DND-41 (cell line): ENCODE results near the gene FURIN.

Experiments used
- ATAC-seq: fragments of 200-7000 bp; cut with Tn5 transposase; 3 replicates; pipeline ENCODE4 v1.9.1; 2021; ENCODE audit warnings: low read depth; ENCODE audit not compliant: insufficient read depth
- DNase-seq: peaks from one replicate; pipeline ENCODE4 v3.0.0-alpha.2; 2020
- H2AFZ ChIP-seq: 2 replicates; pipeline ENCODE4 v1.6.0; 2012; ENCODE audit warnings: low read depth, low read length
- H3K27ac ChIP-seq: 2 replicates; pipeline ENCODE4 v1.5.1; 2012; ENCODE audit warnings: low read length, inconsistent platforms
- H3K27me3 ChIP-seq: fragments of 200-600 bp; sonication (generic); 2 replicates; pipeline ENCODE4 v1.6.0; 2012; ENCODE audit warnings: low read length, mild to moderate bottlenecking, inconsistent platforms; ENCODE audit not compliant: insufficient read depth, poor library complexity
- H3K36me3 ChIP-seq: 2 replicates; pipeline ENCODE4 v1.5.1; 2012; ENCODE audit warnings: low read length, inconsistent platforms; ENCODE audit not compliant: insufficient read depth
- H3K4me1 ChIP-seq: 2 replicates; pipeline ENCODE4 v1.5.1; 2012; ENCODE audit warnings: mild to moderate bottlenecking, low read length; ENCODE audit not compliant: insufficient read depth
- H3K4me2 ChIP-seq: 2 replicates; pipeline ENCODE4 v1.6.0; 2012; ENCODE audit warnings: mild to moderate bottlenecking, moderate library complexity, low read length, inconsistent platforms; ENCODE audit not compliant: insufficient read depth
- H3K4me3 ChIP-seq, 2 experiments: fragments of 200-600 bp in 1 of 2; shearing (Covaris generic) in 1 of 2; 2 replicates each; pipeline ENCODE4 v1.5.1; 2012 to 2016; ENCODE audit warnings: inconsistent platforms in 2 of 2, low read length in 2 of 2, mild to moderate bottlenecking in 2 of 2, low read depth in 1 of 2, moderate library complexity in 1 of 2
- H3K79me2 ChIP-seq: 2 replicates; pipeline ENCODE4 v1.6.0; 2012; ENCODE audit warnings: low read length, inconsistent platforms; ENCODE audit not compliant: insufficient read depth
- H3K9ac ChIP-seq: 2 replicates; pipeline ENCODE4 v1.6.0; 2012; ENCODE audit warnings: low read depth, mild to moderate bottlenecking, inconsistent platforms, low read length, moderate library complexity
- H3K9me3 ChIP-seq: 2 replicates; pipeline ENCODE4 v1.5.1; 2012; ENCODE audit warnings: low read length, moderate library complexity, mild to moderate bottlenecking, inconsistent platforms; ENCODE audit not compliant: insufficient read depth, severe bottlenecking
- H4K20me1 ChIP-seq: 2 replicates; pipeline ENCODE4 v1.6.0; 2012; ENCODE audit warnings: low read length; ENCODE audit not compliant: insufficient read depth
- CTCF ChIP-seq: IDR thresholded peaks from 2 replicates; pipeline ENCODE4 v1.5.1; 2012; ENCODE audit warnings: borderline replicate concordance, low read length, moderate library complexity, mild to moderate bottlenecking; ENCODE audit not compliant: poor library complexity, severe bottlenecking; ENCODE audit errors: extremely low read depth
- EZH2 ChIP-seq: IDR thresholded peaks from 3 replicates; pipeline ENCODE4 v1.6.1; 2012; ENCODE audit warnings: borderline replicate concordance, low read depth, mild to moderate bottlenecking, moderate library complexity, low read length, inconsistent platforms; ENCODE audit not compliant: severe bottlenecking

FURIN gene

DNA sequence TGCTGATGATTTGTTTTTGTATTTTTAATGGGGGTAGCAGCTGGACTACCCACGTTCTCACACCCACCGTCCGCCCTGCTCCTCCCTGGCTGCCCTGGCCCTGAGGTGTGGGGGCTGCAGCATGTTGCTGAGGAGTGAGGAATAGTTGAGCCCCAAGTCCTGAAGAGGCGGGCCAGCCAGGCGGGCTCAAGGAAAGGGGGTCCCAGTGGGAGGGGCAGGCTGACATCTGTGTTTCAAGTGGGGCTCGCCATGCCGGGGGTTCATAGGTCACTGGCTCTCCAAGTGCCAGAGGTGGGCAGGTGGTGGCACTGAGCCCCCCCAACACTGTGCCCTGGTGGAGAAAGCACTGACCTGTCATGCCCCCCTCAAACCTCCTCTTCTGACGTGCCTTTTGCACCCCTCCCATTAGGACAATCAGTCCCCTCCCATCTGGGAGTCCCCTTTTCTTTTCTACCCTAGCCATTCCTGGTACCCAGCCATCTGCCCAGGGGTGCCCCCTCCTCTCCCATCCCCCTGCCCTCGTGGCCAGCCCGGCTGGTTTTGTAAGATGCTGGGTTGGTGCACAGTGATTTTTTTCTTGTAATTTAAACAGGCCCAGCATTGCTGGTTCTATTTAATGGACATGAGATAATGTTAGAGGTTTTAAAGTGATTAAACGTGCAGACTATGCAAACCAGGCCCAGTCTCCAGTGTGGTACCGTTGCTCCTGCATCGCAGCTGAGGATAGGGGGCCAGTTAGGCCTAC, 14.6 kb downstream of the FURIN start:
- Histone ChIP-seq H3K9ac (no peak overlapping the region), H3K27me3 (no peaks in the 10 kb centered on the region), H3K9me3 (no peaks in the 10 kb centered on the region), H3K36me3 (peaks cover 38% of the 10 kb centered on the region), H3K4me3 (no peak overlapping the region), H3K27ac (no peak overlapping the region), H2AFZ (no peak overlapping the region), H3K4me1 (no peaks in the 10 kb centered on the region), H4K20me1 (peaks cover 6% of the 10 kb centered on the region; the same call in 1 of the 2 replicates), H3K4me2 (no peak overlapping the region), H3K79me2 (no peaks in the 10 kb centered on the region)
- no peak for TF ChIP-seq CTCF
- no peak for TF ChIP-seq EZH2
- DNase-seq (no peak), ATAC-seq (no peak)

DNA sequence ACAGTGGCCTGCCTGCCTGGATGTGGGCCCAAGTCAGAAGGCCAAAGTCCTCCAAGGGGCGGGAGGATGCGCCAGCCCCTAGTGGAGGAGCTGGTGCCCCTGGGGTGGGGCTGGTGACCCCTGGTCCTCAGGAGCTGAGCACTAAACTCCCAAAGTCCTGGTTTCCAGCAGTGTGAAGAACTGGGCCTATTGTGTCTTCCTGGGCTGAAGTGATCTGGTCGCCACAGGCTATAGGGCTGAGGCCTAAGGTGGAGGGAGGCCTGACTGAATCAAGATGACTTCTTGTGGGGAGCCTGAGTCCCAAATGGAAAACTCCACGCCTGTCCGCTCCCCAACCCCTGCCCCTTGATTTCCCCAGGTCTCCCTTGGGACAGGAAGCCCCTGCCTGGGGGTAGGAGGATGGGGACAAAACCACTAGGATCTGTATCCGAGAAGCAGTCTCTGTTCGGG, 15.2 kb downstream of the FURIN start:
- Histone ChIP-seq H3K4me2 (no peak overlapping the region), H2AFZ (no peak overlapping the region), H3K27ac (no peak overlapping the region), H3K9ac (no peak overlapping the region), H3K36me3 (peaks cover 32% of the 10 kb centered on the region), H3K4me3 (no peak overlapping the region), H3K79me2 (no peaks in the 10 kb centered on the region), H3K9me3 (no peaks in the 10 kb centered on the region), H4K20me1 (peaks cover 6% of the 10 kb centered on the region; the same call in 1 of the 2 replicates), H3K27me3 (no peaks in the 10 kb centered on the region), H3K4me1 (no peaks in the 10 kb centered on the region)
- DNase-seq (no peak), ATAC-seq (no peak)
- no peak for TF ChIP-seq EZH2
- TF ChIP-seq CTCF, result no peak

- Histone ChIP-seq H4K20me1 (peaks cover 6% of the 10 kb centered on the region; the same call in 1 of the 2 replicates), H3K36me3 (peaks cover 26% of the 10 kb centered on the region), H3K9me3 (no peaks in the 10 kb centered on the region), H3K4me1 (peaks cover 2% of the 10 kb centered on the region; the same call in 1 of the 2 replicates), H2AFZ (no peak within 1 kb of the TSS), H3K9ac (no peak within 1 kb of the TSS), H3K27ac (no peak within 1 kb of the TSS), H3K4me3 (no peak within 1 kb of the TSS), H3K79me2 (no peaks in the 10 kb centered on the region), H3K4me2 (no peak within 1 kb of the TSS), H3K27me3 (no peaks in the 10 kb centered on the region)
- TF ChIP-seq EZH2 (no peak), CTCF (no peak)
- DNase-seq (no peak), ATAC-seq (no peak)
Observed at GRCh38 chr15:90883976-90884718, 15.8 kb downstream of the FURIN start, which contains the start of gene FES. Gene FES (plus strand): TSS chr15:90884504. CDS start chr15:90885046, 542 bp downstream.
